Right lobe of liver (tissue), 6 donors: ENCODE data around the gene ADAR. TPM values are rescaled to one million over a fixed set of nuclear protein-coding genes. Genes with fewer than 3 reads are reported as not detected.
A peak's percentile ranks its signal among the peaks of the same experiment; 100 is the strongest.

ENCODE experiments used
- ATAC-seq, 4 donors: fragments of 200-7000 bp; cut with Tn5 transposase; one replicate each; pipeline ENCODE4 v1.9.1; 2020; ENCODE audit warnings: mild to moderate bottlenecking in 4 of 4, moderate library complexity in 4 of 4
- DNase-seq, 3 donors: peaks; one replicate each; pipeline ENCODE4 v3.0.0-alpha.2; 2020
- H3K27ac ChIP-seq, 3 donors: fragments of 200-600 bp; one replicate each; pipeline ENCODE4 v1.8.0; 2022
- H3K27me3 ChIP-seq, 2 donors: fragments of 200-600 bp; one replicate each; pipeline ENCODE4 v1.8.0; 2022
- H3K36me3 ChIP-seq, 4 donors: fragments of 200-600 bp; sonication (generic) in 1 of 4; one replicate each; pipeline versions ENCODE4 v1.5.1 to v1.8.0; 2017 to 2022; ENCODE audit warnings: control low read depth in 1 of 4
- H3K4me1 ChIP-seq, 4 donors: fragments of 200-600 bp; sonication (generic) in 1 of 4; one replicate each; pipeline versions ENCODE4 v1.5.1 to v1.8.0; 2017 to 2022; ENCODE audit warnings: control low read depth in 1 of 4
- H3K4me3 ChIP-seq, 3 donors: fragments of 200-600 bp; one replicate each; pipeline ENCODE4 v1.8.0; 2022
- H3K9me3 ChIP-seq, 4 donors: fragments of 200-600 bp; sonication (generic) in 1 of 4; one replicate each; pipeline versions ENCODE4 v1.5.1 to v1.8.0; 2017 to 2022; ENCODE audit warnings: control low read depth in 1 of 4
- CTCF ChIP-seq, 4 donors: fragments of 200-600 bp in 3 of 4; fragments of 450-650 bp in 1 of 4; IDR thresholded peaks; one replicate each; pipeline versions ENCODE4 v1.5.1 to v1.8.0; 2016 to 2022; ENCODE audit warnings: antibody characterized with exemption in 4 of 4, mild to moderate bottlenecking in 2 of 4
- POLR2A ChIP-seq: fragments of 450-650 bp; IDR thresholded peaks from one replicate; pipeline ENCODE4 v1.6.1; 2017; ENCODE audit warnings: antibody characterized with exemption, mild to moderate bottlenecking
- WGBS: methylation state at CpG from one replicate; pipeline ENCODE4 v1.1.6; 2018; ENCODE audit warnings: low coverage, low lambda C conversion rate; ENCODE audit not compliant: insufficient coverage; ENCODE audit errors: missing lambda C conversion rate; 5-methylcytosine and 5-hydroxymethylcytosine counted together
- intact Hi-C, 2 donors: fragments of 100-400 bp; cut with DNase I; formaldehyde crosslinking; loops; one replicate each; pipeline versions ENCODE4 v1.11.2 to v1.14.1; 2022
- total RNA-seq, 6 experiments: library from RNA; depleted of rRNA in 2 of 6; stranded (reverse); fragments of >200 nt in 2 of 6; fragmentation: NEBNext Ultra II Directional in 3 of 6; extraction: Animal tissue kit (Norgen Biotek cat#: 25700) in 3 of 6; gene quantifications; one replicate each; pipeline versions ENCODE4 v1.1.0 to v1.2.4, GENCODE V29; 2016 to 2023
- donor health status: DM: no; HTN: yes; CAD: no.
- donor health status: DM: no; HTN: no; CAD: no.
- donor health status: DM: no; HTN: no; CAD: no.
- donor health status: DM: no; HTN: yes; CAD: no.
- donor health status: DM: no; HTN: yes; CAD: no.

ADAR gene
- total RNA-seq, 6 experiments from 2014 or later: 69.9 to 105 (median 78.7) TPM

- Histone ChIP-seq H3K27me3 (no peaks in the 10 kb centered on the region), H3K27ac (no peak overlapping the region), H3K4me1 (peaks cover 0 to 6% (median 0%) of the 10 kb centered on the region in 4 donors), H3K4me3 (no peak overlapping the region), H3K9me3 (no peaks in the 10 kb centered on the region), H3K36me3 (no peaks in the 10 kb centered on the region)
- no peak for ATAC-seq
- intact Hi-C loops: loop anchor here in 1 of 2 donors (10.0 kb wide), 1 partner anchor 323 kb away; no protein-coding TSS in a partner anchor
- 96% methylated on average over 16 of the region's 59 CpGs for WGBS
- no peak for DNase-seq
- TF ChIP-seq POLR2A (no peak), CTCF (IDR thresholded peaks at IDR 0.05) (no peak)
Measured at GRCh38 chr1:154571244-154571963, 36.6 kb downstream of the ADAR start.

GRCh38 chr1:154568157-154568815 is 39.7 kb downstream of the ADAR start:
- H3K4me1 ChIP-seq: peaks cover 0 to 6% (median 0%) of the 10 kb centered on the region in 4 donors
- H3K27ac ChIP-seq: no peak overlapping the region
- 25% methylated on average over 14 of the region's 17 CpGs for WGBS
- no peak for DNase-seq
- no peak for ATAC-seq
- TF ChIP-seq CTCF (IDR thresholded peaks at IDR 0.05): peak in 1 of 4 donors; percentile 1
- TF ChIP-seq POLR2A: no peak
- intact Hi-C loops: loop anchor here in 1 of 2 donors (10.0 kb wide), 2 partner anchors 187 to 317 kb away; no protein-coding TSS in a partner anchor
- H3K4me3 ChIP-seq: no peak overlapping the region
- no peaks in the 10 kb centered on the region for H3K27me3 ChIP-seq
- H3K36me3 ChIP-seq: no peaks in the 10 kb centered on the region
- H3K9me3 ChIP-seq: no peaks in the 10 kb centered on the region

- 5% methylated on average over 16 of the region's 53 CpGs for WGBS
- DNase-seq (peak; percentile 62 to 72 (median 65)), ATAC-seq (peak; percentile 91 to 99 (median 94))
- Histone ChIP-seq H3K36me3 (no peaks in the 10 kb centered on the region), H3K9me3 (no peaks in the 10 kb centered on the region), H3K4me1 (peaks cover 0 to 6% (median 0%) of the 10 kb centered on the region in 4 donors), H3K27ac (no peak within 1 kb of the TSS), H3K27me3 (no peaks in the 10 kb centered on the region), H3K4me3 (no peak within 1 kb of the TSS)
- intact Hi-C loops: loop anchor here in 1 of 2 donors (10.0 kb wide), 2 partner anchors 187 to 317 kb away; no protein-coding TSS in a partner anchor
- TF ChIP-seq POLR2A: no peak
- peak in 1 of 4 donors; percentile 6 for TF ChIP-seq CTCF (IDR thresholded peaks at IDR 0.05)
Measured at GRCh38 chr1:154567386-154568156, 40.4 kb downstream of the ADAR start, which contains the start of gene CHRNB2. Gene CHRNB2, plus strand, starts transcription at chr1:154567778. Its CDS starts 267 bp downstream, at chr1:154568045.

- Histone ChIP-seq H3K27me3 (no peaks in the 10 kb centered on the region), H3K27ac (no peak overlapping the region), H3K4me1 (peaks cover 0 to 6% (median 0%) of the 10 kb centered on the region in 4 donors), H3K9me3 (no peaks in the 10 kb centered on the region), H3K4me3 (no peak overlapping the region), H3K36me3 (no peaks in the 10 kb centered on the region)
- intact Hi-C loops: loop anchor here in 1 of 2 donors (10.0 kb wide), 2 partner anchors 189 to 319 kb away; no protein-coding TSS in a partner anchor
- ATAC-seq: no peak
- TF ChIP-seq POLR2A (no peak), CTCF (IDR thresholded peaks at IDR 0.05) (no peak)
- no peak for DNase-seq
- 72% methylated on average over 6 of the region's 6 CpGs for WGBS
Measured at GRCh38 chr1:154565876-154566275, 42.1 kb downstream of the ADAR start.
